Suppressor macrophage treated with lipopolysaccharide for 1 hour (primary cell): ENCODE measurements around the gene RABGAP1.

ENCODE experiments used
- DNase-seq, 3 donors: peaks; one replicate each; pipeline ENCODE4 v3.0.0-alpha.2; 2020 to 2022

RABGAP1 gene

GRCh38 chr9:122944960-122945888 lies 4.4 kb downstream of the RABGAP1 start:
- DNase-seq, result no peak

GRCh38 chr9:122946461-122947005 lies 5.7 kb downstream of the RABGAP1 start:
- DNase-seq, result no peak

- DNase-seq, result no peak
Observed at GRCh38 chr9:122948313-122948712, 7.5 kb downstream of the RABGAP1 start.

- no peak for DNase-seq
Observed at GRCh38 chr9:122949696-122950095, 8.9 kb downstream of the RABGAP1 start.

- DNase-seq, result no peak
Observed at GRCh38 chr9:122950263-122950662, 9.4 kb downstream of the RABGAP1 start.

GRCh38 chr9:122951056-122951455 lies 10.2 kb downstream of the RABGAP1 start:
- DNase-seq, result no peak

- DNase-seq, result no peak
Observed at GRCh38 chr9:122954253-122954691, 13.5 kb downstream of the RABGAP1 start.

GRCh38 chr9:122955961-122956360 lies 15.1 kb downstream of the RABGAP1 start:
- DNase-seq, result peak; percentile 20 to 68 (median 52)

- DNase-seq, result no peak
Observed at GRCh38 chr9:122961139-122961538, 20.3 kb downstream of the RABGAP1 start.

- no peak for DNase-seq
Observed at GRCh38 chr9:122975196-122975595, 34.4 kb downstream of the RABGAP1 start.

GRCh38 chr9:122978601-122979000 lies 37.8 kb downstream of the RABGAP1 start:
- DNase-seq, result no peak

- no peak for DNase-seq
Observed at GRCh38 chr9:122986010-122986409, 45.2 kb downstream of the RABGAP1 start.

- DNase-seq, result no peak
Observed at GRCh38 chr9:122988141-122988540, 47.3 kb downstream of the RABGAP1 start.

- DNase-seq, result peak in 1 of 3 donors; percentile 1
Observed at GRCh38 chr9:122988920-122989621, 48.3 kb downstream of the RABGAP1 start.

- peak; percentile 64 to 86 (median 85) for DNase-seq
Observed at GRCh38 chr9:122991370-122991830, 50.6 kb downstream of the RABGAP1 start.

- DNase-seq, result no peak
Observed at GRCh38 chr9:122996586-122996985, 55.8 kb downstream of the RABGAP1 start.

- DNase-seq, result no peak
Observed at GRCh38 chr9:122998448-122998847, 57.6 kb downstream of the RABGAP1 start.

- DNase-seq, result no peak
Observed at GRCh38 chr9:123000371-123001068, 59.7 kb downstream of the RABGAP1 start.

GRCh38 chr9:123002754-123003153 lies 61.9 kb downstream of the RABGAP1 start:
- peak; percentile 35 to 63 (median 55) for DNase-seq

- no peak for DNase-seq
Observed at GRCh38 chr9:123003466-123003865, 62.6 kb downstream of the RABGAP1 start.

- DNase-seq, result no peak
Observed at GRCh38 chr9:123005964-123006363, 65.1 kb downstream of the RABGAP1 start.

GRCh38 chr9:123007269-123007668 lies 66.4 kb downstream of the RABGAP1 start:
- no peak for DNase-seq

GRCh38 chr9:123008909-123009308 lies 68.1 kb downstream of the RABGAP1 start:
- DNase-seq, result no peak
